ENCODE data around the gene PRKD1.

- TF ChIP-seq, protein P1, sequence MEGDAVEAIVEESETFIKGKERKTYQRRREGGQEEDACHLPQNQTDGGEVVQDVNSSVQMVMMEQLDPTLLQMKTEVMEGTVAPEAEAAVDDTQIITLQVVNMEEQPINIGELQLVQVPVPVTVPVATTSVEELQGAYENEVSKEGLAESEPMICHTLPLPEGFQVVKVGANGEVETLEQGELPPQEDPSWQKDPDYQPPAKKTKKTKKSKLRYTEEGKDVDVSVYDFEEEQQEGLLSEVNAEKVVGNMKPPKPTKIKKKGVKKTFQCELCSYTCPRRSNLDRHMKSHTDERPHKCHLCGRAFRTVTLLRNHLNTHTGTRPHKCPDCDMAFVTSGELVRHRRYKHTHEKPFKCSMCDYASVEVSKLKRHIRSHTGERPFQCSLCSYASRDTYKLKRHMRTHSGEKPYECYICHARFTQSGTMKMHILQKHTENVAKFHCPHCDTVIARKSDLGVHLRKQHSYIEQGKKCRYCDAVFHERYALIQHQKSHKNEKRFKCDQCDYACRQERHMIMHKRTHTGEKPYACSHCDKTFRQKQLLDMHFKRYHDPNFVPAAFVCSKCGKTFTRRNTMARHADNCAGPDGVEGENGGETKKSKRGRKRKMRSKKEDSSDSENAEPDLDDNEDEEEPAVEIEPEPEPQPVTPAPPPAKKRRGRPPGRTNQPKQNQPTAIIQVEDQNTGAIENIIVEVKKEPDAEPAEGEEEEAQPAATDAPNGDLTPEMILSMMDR (IDR thresholded peaks at IDR 0.05), result no peak
- TF ChIP-seq POLR2A (IDR thresholded peaks at IDR 0.05), result no peak
These were observed 400.4 kb downstream of the PRKD1 start for GRCh38 chr14:29527286-29527685.
